Transverse colon (tissue), 4 donors: ENCODE data around the gene ZFC3H1.

Experiments used
- CTCF ChIP-seq, 5 experiments: fragments of 200-600 bp in 3 of 5; fragments of 450-650 bp in 2 of 5; sonication (generic) in 3 of 5; IDR thresholded peaks; 1 replicate in 2 of 5; 2 replicates in 3 of 5; pipeline ENCODE4 v1.5.1; 2016 to 2017; ENCODE audit warnings: antibody characterized with exemption in 5 of 5, inconsistent platforms in 3 of 5, mild to moderate bottlenecking in 2 of 5, moderate library complexity in 1 of 5
- EP300 ChIP-seq: sonication (generic); formaldehyde crosslinking; IDR thresholded peaks from one replicate; pipeline ENCODE4 v1.6.1; 2017; ENCODE audit warnings: antibody characterized with exemption, low read depth
- POLR2A ChIP-seq: fragments of 450-650 bp; IDR thresholded peaks from one replicate; pipeline ENCODE4 v1.6.1; 2016; ENCODE audit warnings: antibody characterized with exemption, mild to moderate bottlenecking, moderate library complexity
- POLR2AphosphoS5 ChIP-seq, 3 donors: sonication (generic); formaldehyde crosslinking; IDR thresholded peaks; one replicate each; pipeline ENCODE4 v1.6.1; 2016; ENCODE audit warnings: antibody characterized with exemption in 3 of 3

GRCh38 chr12:71691504-71692129, 28.0 kb upstream of the ZFC3H1 start:
- TF ChIP-seq CTCF (IDR thresholded peaks at IDR 0.05) (no peak), EP300 (no peak), POLR2A (no peak), POLR2AphosphoS5 (IDR thresholded peaks at IDR 0.05) (peak in 1 of 3 donors; percentile 14)
